Measurements from ENCODE around the gene TNS1. TPM values are rescaled to one million over a fixed set of nuclear protein-coding genes. Genes with fewer than 3 reads are reported as not detected.

The TNS1 gene
- total and polyA plus RNA-seq, 10 of the 15 experiments (the other 5 are each of a cell fraction or from before 2014, with no cell fraction given): 0.05 to 0.44 TPM; not detected in 8

DNA sequence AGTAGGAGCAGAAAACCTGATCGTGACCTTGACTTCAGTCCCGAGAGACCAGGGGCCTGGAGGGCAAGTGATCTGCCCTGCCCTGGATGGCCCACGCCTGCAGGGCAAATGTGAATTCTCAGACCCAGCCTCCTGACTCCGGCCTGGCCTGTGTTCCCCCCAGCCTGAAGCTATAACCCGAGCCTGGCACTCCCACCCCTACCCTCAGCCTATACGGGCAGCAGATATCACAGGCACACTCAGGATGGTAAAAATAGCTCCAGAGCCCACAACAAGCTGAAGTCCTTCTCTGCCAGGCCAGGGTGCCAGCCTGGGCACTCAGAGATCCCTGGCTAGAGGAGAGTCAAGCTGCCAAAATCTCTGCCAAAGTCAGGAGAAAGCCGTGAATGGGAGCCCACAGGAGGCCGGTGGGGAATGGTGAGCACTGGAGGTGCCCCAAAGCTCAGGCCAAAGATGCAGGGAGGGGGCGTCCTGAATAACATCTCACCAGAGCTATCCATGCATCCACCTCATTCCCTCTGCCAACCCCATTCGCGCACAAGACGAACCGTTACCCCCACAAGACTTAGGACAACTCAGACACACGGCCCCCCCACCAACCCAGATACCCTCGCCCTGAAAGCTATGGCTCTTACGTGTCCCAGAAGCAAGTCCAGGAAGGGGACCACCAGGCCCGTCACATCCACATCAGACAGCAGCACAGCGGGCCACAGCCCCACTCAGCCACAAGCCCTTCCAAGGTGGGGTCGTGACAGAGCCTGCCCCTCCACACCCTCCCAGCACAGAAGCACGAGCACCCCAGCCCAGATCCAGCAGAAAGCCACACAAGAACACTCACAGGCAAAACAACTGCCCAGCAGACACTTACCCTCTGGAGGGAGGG is 144.9 kb downstream of the TNS1 start:
- ChIA-PET CTCF (no interaction called here), SMC1A (ENCODE audit: uncharacterized antibody, unreplicated experiment) (no interaction called here), RAD21 (ENCODE audit: unreplicated experiment) (no interaction called here), POLR2A (no interaction called here)
- 33% methylated on average over 20 of the region's 20 CpGs for WGBS (ENCODE audit: insufficient coverage, insufficient replicate concordance, low lambda C conversion rate, missing lambda C conversion rate)
- Histone ChIP-seq H4K20me1 (ENCODE audit: control insufficient read depth, insufficient read depth) (no peaks in the 10 kb centered on the region), H3K9ac (ENCODE audit: control insufficient read depth, insufficient read depth, low read length) (no peak overlapping the region), H2AFZ (ENCODE audit: control insufficient read depth, low read depth, low read length) (no peak overlapping the region), H3K36me3 (ENCODE audit: control insufficient read depth in 2 of 2, insufficient read depth in 2 of 2, low read length in 1 of 2) (no peaks in the 10 kb centered on the region), H3K4me3 (no peak overlapping the region), H3K4me1 (ENCODE audit: control insufficient read depth, insufficient read depth, low read length) (no peaks in the 10 kb centered on the region), H3K9me3 (replicated peaks; ENCODE audit: control insufficient read depth, insufficient read depth, low read length) (no peaks in the 10 kb centered on the region), H3K79me2 (ENCODE audit: control insufficient read depth, insufficient read depth, low read length) (no peaks in the 10 kb centered on the region), H3K4me2 (ENCODE audit: control insufficient read depth, insufficient read depth) (no peak overlapping the region), H3K27me3 (replicated peaks in 1 of 2; ENCODE audit: control insufficient read depth in 2 of 2, insufficient read depth in 2 of 2, low read length in 1 of 2) (peaks cover 3 to 4% of the 10 kb centered on the region in 2 experiments), H3K27ac (ENCODE audit: control insufficient read depth, insufficient read depth) (no peak overlapping the region)
- intact Hi-C loops (cut with micrococcal nuclease; ENCODE audit: unreplicated experiment) (no loop called here), in situ Hi-C loops (cut with MboI) (no loop called here)
- ATAC-seq (no peak), DNase-seq (ENCODE audit: low read depth, low spot score) (no peak), FAIRE-seq (no peak)
- TF ChIP-seq EGR1 (IDR thresholded peaks at IDR 0.05; ENCODE audit: borderline replicate concordance in 1 of 2, low read depth in 2 of 2, low read length in 2 of 2) (no peak), ZBED1 (IDR thresholded peaks at IDR 0.05; ENCODE audit: borderline replicate concordance) (no peak), ZSCAN29 (IDR thresholded peaks at IDR 0.05) (no peak), LARP7 (IDR thresholded peaks at IDR 0.05) (no peak), JUND (IDR thresholded peaks at IDR 0.05; ENCODE audit: low read depth, low read length) (no peak), RAD51 (IDR thresholded peaks at IDR 0.05) (no peak), ZNF622 (IDR thresholded peaks at IDR 0.05) (no peak), FOXM1 (IDR thresholded peaks at IDR 0.05; ENCODE audit: low read depth, low read length) (no peak)
- BruUV-seq (replicated peaks): no TSS peak

GRCh38 chr2:217856871-217857270 is 145.9 kb downstream of the TNS1 start:
- ChIA-PET POLR2A (no interaction called here), CTCF (no interaction called here), RAD21 (ENCODE audit: unreplicated experiment) (no interaction called here), SMC1A (ENCODE audit: uncharacterized antibody, unreplicated experiment) (no interaction called here)
- Histone ChIP-seq H3K36me3 (ENCODE audit: control insufficient read depth in 2 of 2, insufficient read depth in 2 of 2, low read length in 1 of 2) (no peaks in the 10 kb centered on the region), H3K79me2 (ENCODE audit: control insufficient read depth, insufficient read depth, low read length) (no peaks in the 10 kb centered on the region), H3K9me3 (replicated peaks; ENCODE audit: control insufficient read depth, insufficient read depth, low read length) (no peaks in the 10 kb centered on the region), H4K20me1 (ENCODE audit: control insufficient read depth, insufficient read depth) (no peaks in the 10 kb centered on the region), H3K4me3 (no peak overlapping the region), H3K9ac (ENCODE audit: control insufficient read depth, insufficient read depth, low read length) (no peak overlapping the region), H3K27me3 (replicated peaks in 1 of 2; ENCODE audit: control insufficient read depth in 2 of 2, insufficient read depth in 2 of 2, low read length in 1 of 2) (peaks cover 3 to 4% of the 10 kb centered on the region in 2 experiments), H3K4me2 (ENCODE audit: control insufficient read depth, insufficient read depth) (no peak overlapping the region), H3K27ac (ENCODE audit: control insufficient read depth, insufficient read depth) (no peak overlapping the region), H3K4me1 (ENCODE audit: control insufficient read depth, insufficient read depth, low read length) (no peaks in the 10 kb centered on the region), H2AFZ (ENCODE audit: control insufficient read depth, low read depth, low read length) (no peak overlapping the region)
- FAIRE-seq: no peak
- TF ChIP-seq TBL1XR1 (IDR thresholded peaks at IDR 0.05; ENCODE audit: low read depth, low read length): no peak
- TF ChIP-seq, protein P1, sequence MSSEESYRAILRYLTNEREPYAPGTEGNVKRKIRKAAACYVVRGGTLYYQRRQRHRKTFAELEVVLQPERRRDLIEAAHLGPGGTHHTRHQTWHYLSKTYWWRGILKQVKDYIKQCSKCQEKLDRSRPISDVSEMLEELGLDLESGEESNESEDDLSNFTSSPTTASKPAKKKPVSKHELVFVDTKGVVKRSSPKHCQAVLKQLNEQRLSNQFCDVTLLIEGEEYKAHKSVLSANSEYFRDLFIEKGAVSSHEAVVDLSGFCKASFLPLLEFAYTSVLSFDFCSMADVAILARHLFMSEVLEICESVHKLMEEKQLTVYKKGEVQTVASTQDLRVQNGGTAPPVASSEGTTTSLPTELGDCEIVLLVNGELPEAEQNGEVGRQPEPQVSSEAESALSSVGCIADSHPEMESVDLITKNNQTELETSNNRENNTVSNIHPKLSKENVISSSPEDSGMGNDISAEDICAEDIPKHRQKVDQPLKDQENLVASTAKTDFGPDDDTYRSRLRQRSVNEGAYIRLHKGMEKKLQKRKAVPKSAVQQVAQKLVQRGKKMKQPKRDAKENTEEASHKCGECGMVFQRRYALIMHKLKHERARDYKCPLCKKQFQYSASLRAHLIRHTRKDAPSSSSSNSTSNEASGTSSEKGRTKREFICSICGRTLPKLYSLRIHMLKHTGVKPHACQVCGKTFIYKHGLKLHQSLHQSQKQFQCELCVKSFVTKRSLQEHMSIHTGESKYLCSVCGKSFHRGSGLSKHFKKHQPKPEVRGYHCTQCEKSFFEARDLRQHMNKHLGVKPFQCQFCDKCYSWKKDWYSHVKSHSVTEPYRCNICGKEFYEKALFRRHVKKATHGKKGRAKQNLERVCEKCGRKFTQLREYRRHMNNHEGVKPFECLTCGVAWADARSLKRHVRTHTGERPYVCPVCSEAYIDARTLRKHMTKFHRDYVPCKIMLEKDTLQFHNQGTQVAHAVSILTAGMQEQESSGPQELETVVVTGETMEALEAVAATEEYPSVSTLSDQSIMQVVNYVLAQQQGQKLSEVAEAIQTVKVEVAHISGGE (CRISPR knock-in tag; IDR thresholded peaks at IDR 0.05): no peak
- intact Hi-C loops (cut with micrococcal nuclease; ENCODE audit: unreplicated experiment) (no loop called here), in situ Hi-C loops (cut with MboI) (no loop called here)
- ATAC-seq: no peak
- DNase-seq (ENCODE audit: low read depth, low spot score): no peak
- BruUV-seq (replicated peaks): no TSS peak
- WGBS (ENCODE audit: insufficient coverage, insufficient replicate concordance, low lambda C conversion rate, missing lambda C conversion rate): 7% methylated on average over 4 of the region's 4 CpGs
